Activated T-helper 2 cell treated with anti-CD3 and anti-CD28 coated beads, Interferon-gamma antibody, Interleukin-2, Interleukin-4, amounts not matched to agents 10 μg/mL and 5 μg/mL and 100 μg/mL, durations not matched to agents 14 hours and 24 hours and 36 hours (primary cell): ENCODE results near the gene MLH1. TPM values are rescaled to one million over a fixed set of nuclear protein-coding genes. Genes with fewer than 3 reads are reported as not detected.
"Not testable (repeated sequence)": the region's sequence is repeated elsewhere in the genome, so short reads cannot be mapped to it uniquely, and the experiment has no call there.

Experiments used
- DNase-seq: peaks from one replicate; pipeline ENCODE4 v3.0.0; 2021; ENCODE audit warnings: low spot score
- H3K27ac Mint-ChIP-seq: one replicate; pipeline ENCODE4 v1.8.0; 2021; ENCODE audit warnings: mixed read lengths
- H3K27me3 Mint-ChIP-seq: one replicate; pipeline ENCODE4 v1.8.0; 2021; ENCODE audit warnings: low read depth, mixed read lengths
- H3K36me3 Mint-ChIP-seq: one replicate; pipeline ENCODE4 v1.8.0; 2021; ENCODE audit warnings: low read depth, mixed read lengths
- H3K4me1 Mint-ChIP-seq: one replicate; pipeline ENCODE4 v1.8.0; 2021; ENCODE audit warnings: low read depth, mixed read lengths
- H3K4me3 Mint-ChIP-seq: one replicate; pipeline ENCODE4 v1.8.0; 2021; ENCODE audit warnings: low read depth, mild to moderate bottlenecking, moderate library complexity, mixed read lengths
- H3K9me3 Mint-ChIP-seq: one replicate; pipeline ENCODE4 v1.8.0; 2021; ENCODE audit warnings: mixed read lengths
- intact Hi-C: fragments of 100-400 bp; cut with micrococcal nuclease; formaldehyde crosslinking; loops from one replicate; pipeline ENCODE4 v1.15.1; 2023
- total RNA-seq: library from RNA; stranded (reverse); gene quantifications from 2 replicates; pipeline ENCODE4 v1.2.3, GENCODE V29; 2022

The MLH1 gene
- total RNA-seq, 1 donor from 2014 or later = 61.9 TPM

GRCh38 chr3:37029111-37029510, 35.8 kb downstream of the MLH1 start:
- Mint-ChIP-seq H3K27me3 (no peaks in the 10 kb centered on the region), H3K27ac (no peak overlapping the region), H3K36me3 (peaks cover 79% of the 10 kb centered on the region), H3K9me3 (no peaks in the 10 kb centered on the region), H3K4me1 (peaks cover 7% of the 10 kb centered on the region), H3K4me3 (no peak overlapping the region)
- intact Hi-C loops = no loop called here
- DNase-seq = no peak

DNA sequence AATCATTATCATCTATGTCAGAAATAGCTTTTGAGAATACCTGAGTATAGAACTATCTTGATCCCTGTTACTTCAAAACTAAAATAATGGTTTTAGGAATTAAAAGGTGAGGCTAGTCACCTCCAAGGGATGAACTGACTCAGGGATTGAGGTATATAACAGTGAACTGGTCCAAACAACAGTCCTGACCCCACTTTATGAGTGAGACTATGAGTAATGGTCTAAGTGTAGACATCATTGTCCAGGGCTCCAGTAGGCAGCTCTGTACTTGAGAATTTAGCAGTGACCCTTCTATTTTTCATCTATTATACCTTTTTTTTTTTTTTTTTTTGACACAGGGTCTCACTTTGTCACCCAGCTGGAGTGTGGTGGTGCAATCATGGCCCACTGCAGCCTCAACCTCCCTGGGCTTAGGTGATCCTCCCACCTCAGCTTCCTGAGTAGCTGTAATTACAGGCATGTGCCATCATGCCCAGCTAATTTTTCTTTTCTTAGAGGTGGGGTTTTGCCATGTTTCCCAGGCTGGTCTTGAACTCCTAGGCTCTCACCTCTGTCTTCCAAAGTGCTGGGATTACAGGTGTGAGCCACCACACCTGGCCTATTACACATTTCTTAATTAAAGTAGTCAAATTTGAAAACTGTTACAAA, 36.3 kb downstream of the MLH1 start:
- Mint-ChIP-seq H3K27ac (no peak overlapping the region), H3K4me3 (no peak overlapping the region), H3K27me3 (no peaks in the 10 kb centered on the region), H3K4me1 (peaks cover 4% of the 10 kb centered on the region), H3K36me3 (peaks cover 79% of the 10 kb centered on the region), H3K9me3 (no peaks in the 10 kb centered on the region)
- no peak for DNase-seq
- intact Hi-C loops = no loop called here

GRCh38 chr3:37030588-37030987, 37.3 kb downstream of the MLH1 start:
- Mint-ChIP-seq H3K36me3 (peaks cover 83% of the 10 kb centered on the region), H3K27ac (no peak overlapping the region), H3K27me3 (no peaks in the 10 kb centered on the region), H3K4me1 (no peaks in the 10 kb centered on the region), H3K9me3 (no peaks in the 10 kb centered on the region), H3K4me3 (no peak overlapping the region)
- no peak for DNase-seq
- intact Hi-C loops = no loop called here

DNA sequence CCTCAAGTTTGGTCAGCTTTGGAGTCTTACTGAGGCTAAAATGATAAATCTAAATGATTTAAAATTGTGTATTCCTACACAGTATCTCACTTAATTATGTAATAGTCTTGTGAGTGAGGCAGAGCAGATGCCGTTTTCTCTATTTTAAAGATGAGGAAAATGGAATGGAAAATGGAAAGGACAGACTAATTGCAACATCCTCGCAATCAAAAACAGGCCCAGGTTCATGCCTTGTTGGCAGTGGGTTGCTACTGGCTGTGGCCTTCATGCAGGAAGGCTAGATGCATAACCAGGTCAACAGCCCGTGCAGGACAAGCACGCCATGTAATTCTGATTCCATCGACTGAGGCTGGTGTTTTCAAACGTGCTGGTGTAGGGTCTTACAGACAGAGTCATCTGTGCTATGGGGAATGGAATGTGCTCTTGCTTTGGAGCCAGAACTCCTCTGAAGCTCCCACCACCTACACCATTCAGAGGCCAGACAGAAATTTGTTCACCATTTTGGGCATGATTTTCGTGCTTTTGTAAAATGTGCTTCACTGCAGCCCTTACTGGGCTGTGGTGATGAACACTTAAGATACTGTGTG, 37.9 kb downstream of the MLH1 start:
- H3K27ac Mint-ChIP-seq = no peak overlapping the region
- DNase-seq = no peak
- intact Hi-C loops = no loop called here
- no peaks in the 10 kb centered on the region for H3K4me1 Mint-ChIP-seq
- H3K9me3 Mint-ChIP-seq = peaks cover 4% of the 10 kb centered on the region
- no peak overlapping the region for H3K4me3 Mint-ChIP-seq
- peaks cover 83% of the 10 kb centered on the region for H3K36me3 Mint-ChIP-seq
- H3K27me3 Mint-ChIP-seq = no peaks in the 10 kb centered on the region

DNA sequence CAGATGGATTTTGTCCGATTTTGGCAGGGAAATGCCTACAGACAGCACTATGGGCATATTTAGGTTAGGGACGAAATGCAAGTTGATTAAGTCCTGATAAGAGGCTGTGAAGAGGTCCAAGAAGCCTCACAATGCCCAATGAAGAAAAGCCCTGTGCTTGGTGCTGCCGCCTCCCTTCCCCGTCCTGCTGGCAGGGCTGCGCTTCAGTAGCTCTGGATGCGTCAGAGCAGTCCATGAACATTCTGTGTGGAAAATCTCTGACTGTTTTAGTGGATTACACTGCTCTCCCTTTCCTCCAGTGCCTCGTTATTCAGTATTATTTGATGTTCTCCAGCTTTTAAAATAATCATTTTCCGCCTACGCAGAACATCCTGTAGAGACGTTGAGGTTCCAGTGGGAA, 39.6 kb downstream of the MLH1 start:
- intact Hi-C loops = no loop called here
- no peak for DNase-seq

DNA sequence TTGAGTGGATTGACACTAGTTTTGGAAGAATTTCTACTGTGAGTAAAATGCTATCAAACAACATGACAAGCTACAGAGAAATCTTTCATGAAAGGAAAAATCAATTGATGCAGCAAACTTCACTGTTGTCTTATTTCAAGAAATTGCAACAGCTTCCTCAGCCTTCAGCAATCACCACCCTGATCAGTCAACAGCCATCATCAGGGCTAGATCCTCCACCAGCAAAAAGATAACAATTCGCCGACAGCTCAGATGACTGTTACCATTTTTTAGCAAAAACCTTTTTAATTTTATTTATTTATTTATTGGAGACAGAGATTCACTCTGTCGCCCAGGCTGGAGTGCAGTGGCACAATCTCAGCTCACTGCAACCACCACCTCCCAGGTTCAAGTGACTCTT, 44.0 kb downstream of the MLH1 start:
- intact Hi-C loops = no loop called here
- no peak for DNase-seq
- Mint-ChIP-seq H3K27me3 (no peaks in the 10 kb centered on the region), H3K9me3 (peaks cover 11% of the 10 kb centered on the region), H3K36me3 (peaks cover 82% of the 10 kb centered on the region), H3K27ac (no peak overlapping the region), H3K4me1 (no peaks in the 10 kb centered on the region), H3K4me3 (no peak overlapping the region)

More for the DNA sequence above, 39.6 kb downstream of the MLH1 start:
- Mint-ChIP-seq H3K27me3 (no peaks in the 10 kb centered on the region), H3K9me3 (peaks cover 11% of the 10 kb centered on the region), H3K4me1 (no peaks in the 10 kb centered on the region), H3K27ac (no peak overlapping the region), H3K36me3 (peaks cover 81% of the 10 kb centered on the region), H3K4me3 (no peak overlapping the region)

GRCh38 chr3:37039161-37039846, 46.0 kb downstream of the MLH1 start:
- no peak overlapping the region for H3K27ac Mint-ChIP-seq
- H3K36me3 Mint-ChIP-seq = peaks cover 69% of the 10 kb centered on the region
- DNase-seq = no peak
- intact Hi-C loops = no loop called here
- H3K27me3 Mint-ChIP-seq = no peaks in the 10 kb centered on the region
- H3K4me3 Mint-ChIP-seq = no peak overlapping the region
- no peaks in the 10 kb centered on the region for H3K4me1 Mint-ChIP-seq
- peaks cover 11% of the 10 kb centered on the region for H3K9me3 Mint-ChIP-seq

DNA sequence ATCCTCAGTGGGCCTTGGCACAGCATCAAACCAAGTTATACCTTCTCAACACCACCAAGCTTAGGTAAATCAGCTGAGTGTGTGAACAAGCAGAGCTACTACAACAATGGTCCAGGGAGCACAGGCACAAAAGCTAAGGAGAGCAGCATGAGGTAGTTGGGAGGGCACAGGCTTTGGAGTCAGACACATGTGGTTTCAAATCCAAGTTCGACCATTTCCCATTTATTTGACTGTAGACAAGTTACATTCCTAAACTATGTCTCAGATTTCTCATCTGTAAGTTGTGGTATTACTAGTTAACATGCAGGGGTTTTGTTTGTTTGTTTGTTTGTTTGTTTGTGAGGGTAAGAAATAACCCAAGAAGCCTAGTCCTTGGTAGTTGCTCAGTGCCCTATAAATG, 46.9 kb downstream of the MLH1 start:
- intact Hi-C loops = no loop called here
- Mint-ChIP-seq H3K4me3 (no peak overlapping the region), H3K27ac (no peak overlapping the region), H3K4me1 (no peaks in the 10 kb centered on the region), H3K36me3 (peaks cover 64% of the 10 kb centered on the region), H3K27me3 (no peaks in the 10 kb centered on the region), H3K9me3 (peaks cover 11% of the 10 kb centered on the region)
- no peak for DNase-seq

DNA sequence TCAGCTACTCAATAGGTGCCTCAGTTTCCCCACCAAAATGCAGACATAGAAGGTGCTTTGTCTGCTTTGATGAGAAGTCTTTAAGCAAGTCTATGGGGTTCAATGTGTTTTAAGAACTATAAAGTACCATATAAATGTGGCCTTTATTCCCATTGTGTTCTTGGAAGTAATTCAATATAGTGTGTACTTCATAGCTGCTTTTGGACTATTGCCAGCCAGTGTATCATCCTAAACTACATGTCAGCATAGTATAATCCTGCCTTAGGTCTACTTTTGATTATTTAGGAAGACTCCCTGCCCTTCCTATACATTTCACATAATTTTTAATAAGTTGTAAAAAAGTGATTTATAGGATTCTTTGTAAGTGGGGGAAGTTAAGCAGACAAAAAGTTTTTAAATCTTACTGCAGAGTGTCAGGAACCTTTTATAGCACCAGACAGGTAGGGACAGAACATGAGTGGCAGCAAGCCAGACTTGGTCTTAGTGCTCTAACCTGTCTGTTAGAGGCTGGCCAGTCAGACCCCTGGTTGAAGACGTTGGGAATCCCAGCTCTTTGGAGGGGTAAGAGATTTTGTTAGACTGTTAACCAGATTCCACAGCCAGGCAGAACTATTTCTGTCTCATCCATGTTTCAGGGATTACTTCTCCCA, 48.4 kb downstream of the MLH1 start:
- Mint-ChIP-seq H3K4me3 (no peak overlapping the region), H3K36me3 (peaks cover 57% of the 10 kb centered on the region), H3K9me3 (peaks cover 3% of the 10 kb centered on the region), H3K27ac (no peak overlapping the region), H3K27me3 (no peaks in the 10 kb centered on the region), H3K4me1 (no peaks in the 10 kb centered on the region)
- intact Hi-C loops = no loop called here
- DNase-seq = no peak

GRCh38 chr3:37042712-37043111, 49.4 kb downstream of the MLH1 start:
- H3K4me1 Mint-ChIP-seq, H3K27ac Mint-ChIP-seq, H3K27me3 Mint-ChIP-seq, H3K4me3 Mint-ChIP-seq, intact Hi-C loops, H3K9me3 Mint-ChIP-seq, DNase-seq: not testable (repeated sequence)
- peaks cover 58% of the 10 kb centered on the region for H3K36me3 Mint-ChIP-seq

- Mint-ChIP-seq H3K27ac (no peak overlapping the region), H3K4me3 (no peak overlapping the region), H3K9me3 (no peaks in the 10 kb centered on the region), H3K27me3 (no peaks in the 10 kb centered on the region), H3K4me1 (peaks cover 10% of the 10 kb centered on the region), H3K36me3 (peaks cover 80% of the 10 kb centered on the region)
- DNase-seq = no peak
- intact Hi-C loops = no loop called here
Observed at GRCh38 chr3:37050282-37050681, 57.0 kb downstream of the MLH1 start.

DNA sequence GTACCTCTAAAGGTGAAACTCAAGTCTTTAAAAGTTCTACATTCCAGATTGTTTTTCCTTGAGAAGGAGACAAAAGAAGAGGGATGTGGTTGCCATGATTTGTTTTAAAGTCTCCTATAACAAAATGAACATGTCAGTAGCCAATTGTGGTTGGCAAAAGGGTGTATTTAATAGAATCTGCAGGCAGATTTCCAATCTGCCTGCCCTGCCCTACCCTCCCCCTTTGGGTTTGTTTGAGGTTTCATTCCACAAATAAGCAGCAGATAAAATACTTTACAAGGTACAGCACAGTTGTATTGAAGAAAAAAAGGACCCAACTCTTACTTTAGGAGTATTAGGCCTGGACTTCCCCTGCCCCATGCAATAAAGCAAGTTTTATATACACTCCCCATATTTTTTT, 59.5 kb downstream of the MLH1 start:
- H3K4me1 Mint-ChIP-seq = peaks cover 10% of the 10 kb centered on the region
- intact Hi-C loops = no loop called here
- H3K36me3 Mint-ChIP-seq = peaks cover 78% of the 10 kb centered on the region
- H3K27ac Mint-ChIP-seq = no peak overlapping the region
- DNase-seq = no peak
- H3K4me3 Mint-ChIP-seq = no peak overlapping the region
- H3K27me3 Mint-ChIP-seq = no peaks in the 10 kb centered on the region
- no peaks in the 10 kb centered on the region for H3K9me3 Mint-ChIP-seq

DNA sequence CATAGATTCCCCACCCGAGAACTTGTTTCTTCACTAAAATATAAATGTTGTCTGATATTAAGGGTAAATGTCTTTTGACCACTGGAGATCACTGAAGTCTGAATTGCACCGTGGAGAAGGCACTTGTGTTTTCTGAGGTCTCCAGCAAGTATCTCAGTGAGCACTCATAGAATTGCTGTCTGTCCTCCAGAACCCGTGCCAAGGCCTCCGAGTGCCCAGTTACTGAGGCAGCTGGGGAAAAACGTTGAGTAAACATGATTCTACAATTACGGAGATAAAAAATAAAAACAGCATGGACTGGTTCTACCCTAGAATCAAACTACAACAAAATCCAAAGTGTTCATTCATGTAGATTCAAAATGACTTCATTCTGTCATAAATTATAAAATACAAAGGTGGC, 60.0 kb downstream of the MLH1 start:
- Mint-ChIP-seq H3K4me3 (no peak overlapping the region), H3K4me1 (peaks cover 10% of the 10 kb centered on the region), H3K9me3 (no peaks in the 10 kb centered on the region), H3K27me3 (no peaks in the 10 kb centered on the region), H3K36me3 (peaks cover 73% of the 10 kb centered on the region), H3K27ac (no peak overlapping the region)
- no peak for DNase-seq
- intact Hi-C loops = no loop called here
